ENCODE results near the gene CCDC9B. TPM values are rescaled to one million over a fixed set of nuclear protein-coding genes. Genes with fewer than 3 reads are reported as not detected.

CCDC9B gene
- polyA plus RNA-seq, 2 of the 4 experiments (the other 2 are of a cell fraction) = 1.9 to 23.4 TPM

GRCh38 chr15:40323953-40324937, 16.5 kb downstream of the CCDC9B start:
- CTCF ChIA-PET = interaction anchor here (1.1 to 7.5 kb wide), 9 partner anchors 10 to 99 kb away, joined by 3 to 139 read pairs (median 22); partner anchors contain the start of gene CCDC9B
- TF ChIP-seq RAD21 (conservative IDR thresholded peaks at IDR 0.05 in 1 of 2, IDR thresholded peaks at IDR 0.05 in 1 of 2) = no peak
- no peak for TF ChIP-seq FOSB (CRISPR knock-in tag; IDR thresholded peaks at IDR 0.05)
- no peak for TF ChIP-seq ELK1 (IDR thresholded peaks at IDR 0.05; ENCODE audit: low read depth, low read length)
- TF ChIP-seq BHLHE40 (IDR thresholded peaks at IDR 0.05; ENCODE audit: low read depth, low read length) = no peak
- no peak for TF ChIP-seq NR3C1 (IDR thresholded peaks at IDR 0.05)
- TF ChIP-seq EHF (CRISPR knock-in tag; IDR thresholded peaks at IDR 0.05) = no peak
- TF ChIP-seq TP53 (CRISPR knock-in tag; IDR thresholded peaks at IDR 0.05) = no peak
- TF ChIP-seq POLR2A (IDR thresholded peaks at IDR 0.05; ENCODE audit: low read length) = no peak
- no peak for TF ChIP-seq NFE2L2 (conservative IDR thresholded peaks at IDR 0.05; ENCODE audit: low read length)
- TF ChIP-seq SMC3 (IDR thresholded peaks at IDR 0.05) = no peak
- no peak for TF ChIP-seq ZNF302 (CRISPR knock-in tag; IDR thresholded peaks at IDR 0.05)
- TF ChIP-seq MAX (IDR thresholded peaks at IDR 0.05) = no peak
- Histone ChIP-seq H3K4me1 (peaks cover 9% of the 10 kb centered on the region; the same call in 1 of the 3 replicates), H3K27ac (peak overlapping the region; percentile 73 to 90), H3K9me3 (no peaks in the 10 kb centered on the region), H3K4me3 (peak overlapping the region; percentile 75), H3K4me2 (peak overlapping the region; percentile 98)
- 75% methylated on average over 5 of the region's 101 CpGs for WGBS (ENCODE audit: missing lambda C conversion rate)
- ATAC-seq (peak in 1 of 2 experiments; percentile 35; a peak in 3 of 6 replicates), DNase-seq (ENCODE audit: low read depth in 1 of 2, low spot score in 1 of 2) (no peak), FAIRE-seq (no peak)
- POLR2A ChIA-PET = no interaction called here

- peak; percentile 66 to 77 for DNase-seq (ENCODE audit: low read depth in 1 of 2, low spot score in 1 of 2)
- WGBS (ENCODE audit: missing lambda C conversion rate) = 0% methylated on average over 15 of the region's 103 CpGs
- Histone ChIP-seq H3K4me1 (peaks cover 9% of the 10 kb centered on the region; the same call in 1 of the 3 replicates), H3K4me3 (peak within 1 kb of the TSS; percentile 75), H3K4me2 (peak within 1 kb of the TSS; percentile 98), H3K27ac (peak within 1 kb of the TSS; percentile 73 to 90), H3K9me3 (no peaks in the 10 kb centered on the region)
- FAIRE-seq = no peak
- POLR2A ChIA-PET = interaction anchor here (1.5 to 1.7 kb wide), 2 partner anchors 14 to 18 kb away, joined by 5 read pairs; partner anchors contain the start of gene CCDC9B
- CTCF ChIA-PET = interaction anchor here (1.0 to 7.5 kb wide), 8 partner anchors 8 to 100 kb away, joined by 3 to 139 read pairs (median 24); partner anchors contain the start of gene CCDC9B
- ATAC-seq = peak; percentile 74 to 92
- TF ChIP-seq USF2 (IDR thresholded peaks at IDR 0.05) (no peak), MAX (IDR thresholded peaks at IDR 0.05) (peak; percentile 64), ZC3H11A (IDR thresholded peaks at IDR 0.05) (no peak), CBX2 (IDR thresholded peaks at IDR 0.05; ENCODE audit: borderline replicate concordance, low read depth) (no peak), HOXB5 (CRISPR knock-in tag; IDR thresholded peaks at IDR 0.05) (no peak), MAFK (IDR thresholded peaks at IDR 0.05; ENCODE audit: partially characterized antibody) (no peak), JUNB (IDR thresholded peaks at IDR 0.05) (no peak), E2F6 (IDR thresholded peaks at IDR 0.05; ENCODE audit: borderline replicate concordance, low read depth) (peak; percentile 52; the same call in 1 of the 2 replicates), HDAC2 (IDR thresholded peaks at IDR 0.05) (no peak), BHLHE40 (IDR thresholded peaks at IDR 0.05; ENCODE audit: low read depth, low read length) (no peak), JUN (IDR thresholded peaks at IDR 0.05) (peak; percentile 54 to 90; a peak in 4 of 5 replicates), CBX8 (IDR thresholded peaks at IDR 0.05) (no peak), RNF2 (IDR thresholded peaks at IDR 0.05; ENCODE audit: borderline replicate concordance, low read depth) (no peak), EP300 (IDR thresholded peaks at IDR 0.05) (no peak), POLR2A (IDR thresholded peaks at IDR 0.05; ENCODE audit: low read length) (0 out of 2 replicates have a peak, but pooled peaks have one; percentile 17), CHD4 (IDR thresholded peaks at IDR 0.05; ENCODE audit: borderline replicate concordance) (no peak), TP53 (CRISPR knock-in tag; IDR thresholded peaks at IDR 0.05) (no peak), POLR2AphosphoS2 (conservative IDR thresholded peaks at IDR 0.05; ENCODE audit: low read length) (no peak), ATOH8 (CRISPR knock-in tag; IDR thresholded peaks at IDR 0.05; ENCODE audit: low read depth) (no peak), CTCF (IDR thresholded peaks at IDR 0.05) (peak; percentile 21; the same call in 2 of the 3 replicates), FOSB (CRISPR knock-in tag; IDR thresholded peaks at IDR 0.05) (no peak)
These were observed 17.3 kb downstream of the CCDC9B start, which contains the start of gene INAFM2 for GRCh38 chr15:40323239-40323952. INAFM2 (plus strand) TSS chr15:40323692; CDS start chr15:40324056, 364 bp downstream.
